NCI-H2107 treated with DMSO at 0.1 percent for 48 hours (cell line): ENCODE results near the gene PIAS2.
"Not testable (repeated sequence)": the region's sequence is repeated elsewhere in the genome, so short reads cannot be mapped to it uniquely, and the experiment has no call there.

Experiments used
- DNase-seq: peaks from one replicate; lab custom pipeline; 2025; ENCODE audit not compliant: unreplicated experiment; lab: John Stamatoyannopoulos, UW

Gene PIAS2

GRCh38 chr18:46910856-46911255 is 6.5 kb downstream of the PIAS2 start:
- no peak for DNase-seq

DNA sequence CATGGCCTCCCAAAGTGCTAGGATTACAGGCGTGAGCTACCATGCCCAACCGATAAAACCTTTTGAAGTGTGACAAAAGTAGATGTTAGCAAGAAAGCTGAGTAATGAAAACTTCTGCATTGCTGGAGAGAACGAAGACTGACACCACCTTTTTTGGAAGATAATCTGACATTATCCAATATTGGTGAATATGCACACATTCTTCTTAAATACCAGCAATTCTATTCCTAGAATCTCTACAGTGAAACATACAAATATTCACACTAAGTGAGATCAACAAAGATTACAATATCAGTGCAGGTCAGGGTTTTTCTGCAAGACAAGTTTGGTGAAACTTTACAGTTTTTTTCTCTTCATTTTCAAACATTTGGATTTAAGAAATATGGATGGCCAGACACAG is 7.8 kb downstream of the PIAS2 start:
- no peak for DNase-seq

GRCh38 chr18:46903406-46903805 is 13.9 kb downstream of the PIAS2 start:
- DNase-seq: no peak

DNA sequence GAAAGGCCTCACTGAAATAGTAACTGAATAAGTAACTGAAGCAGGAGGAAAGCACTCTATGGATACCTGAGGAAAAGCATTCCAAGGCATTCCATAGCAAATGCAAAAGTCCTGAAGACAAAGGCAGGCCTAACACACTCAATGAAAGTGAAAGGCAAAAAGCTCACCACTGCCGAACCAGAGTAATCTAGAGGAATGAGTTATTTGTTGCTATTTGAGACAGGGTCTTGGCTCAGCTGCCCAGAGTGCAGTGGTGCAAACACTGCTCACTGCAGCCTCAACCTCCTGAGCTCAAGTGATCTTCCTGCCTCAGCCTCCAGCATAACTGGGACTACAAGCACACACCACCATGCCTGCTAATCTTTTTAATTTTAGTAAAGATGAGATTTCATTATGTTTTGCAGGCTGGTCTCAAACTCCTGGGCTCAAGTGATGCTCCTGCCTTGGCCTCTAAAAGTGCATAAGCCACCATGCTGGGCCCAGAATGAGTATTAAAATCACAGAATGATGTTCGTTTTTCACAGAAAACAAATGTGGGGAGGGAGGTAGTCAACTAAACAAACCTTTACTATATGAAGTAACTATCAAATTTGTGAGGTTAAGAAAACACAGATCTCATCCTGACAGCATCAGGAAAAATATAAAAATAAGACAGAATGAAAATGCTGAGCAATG is 17.9 kb downstream of the PIAS2 start:
- no peak for DNase-seq

DNA sequence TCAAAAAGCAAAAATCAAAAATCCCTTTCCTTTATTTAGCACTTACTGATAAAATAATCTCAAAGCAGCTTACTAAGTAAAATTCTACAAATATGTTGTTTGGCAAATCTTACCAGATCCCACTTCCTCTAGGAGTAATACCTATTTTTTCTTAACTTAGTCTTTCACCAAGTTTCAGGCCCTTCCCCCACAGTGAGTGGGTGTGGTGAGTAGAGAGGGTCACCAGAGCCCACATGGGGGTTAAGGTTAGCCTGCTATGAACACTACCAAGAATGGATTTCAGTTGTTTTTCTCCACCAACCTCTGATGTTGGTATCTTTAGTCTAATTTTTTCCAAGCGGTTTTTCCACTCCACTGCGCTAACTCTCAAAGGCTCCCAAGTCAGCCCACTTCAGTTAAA is 23.2 kb downstream of the PIAS2 start:
- DNase-seq: no peak

- DNase-seq: no peak
Observed at GRCh38 chr18:46893360-46893759, 23.9 kb downstream of the PIAS2 start.

GRCh38 chr18:46892842-46893241 is 24.5 kb downstream of the PIAS2 start:
- no peak for DNase-seq

GRCh38 chr18:46891742-46892214 is 25.5 kb downstream of the PIAS2 start:
- no peak for DNase-seq

DNA sequence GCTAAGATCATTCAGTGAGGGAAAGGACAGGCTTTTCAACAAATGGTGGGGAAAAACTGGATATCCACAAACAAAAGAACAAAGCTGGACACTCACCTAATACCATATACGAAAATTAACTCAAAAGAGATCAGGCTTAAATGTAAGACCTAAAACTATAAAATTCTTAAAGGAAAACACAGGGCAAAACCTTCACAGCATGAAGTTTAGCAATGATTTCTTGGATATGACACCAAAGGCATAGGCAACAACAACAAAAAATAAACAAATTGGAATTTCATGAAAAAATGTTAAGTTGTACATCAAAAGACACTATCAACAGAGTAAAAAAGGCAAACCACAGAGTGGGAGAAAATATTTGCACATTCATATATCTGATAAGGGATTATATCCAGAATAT is 28.3 kb downstream of the PIAS2 start:
- DNase-seq: no peak

- no peak for DNase-seq
Observed at GRCh38 chr18:46886893-46887292, 30.4 kb downstream of the PIAS2 start.

GRCh38 chr18:46883180-46883579 is 34.1 kb downstream of the PIAS2 start:
- no peak for DNase-seq

DNA sequence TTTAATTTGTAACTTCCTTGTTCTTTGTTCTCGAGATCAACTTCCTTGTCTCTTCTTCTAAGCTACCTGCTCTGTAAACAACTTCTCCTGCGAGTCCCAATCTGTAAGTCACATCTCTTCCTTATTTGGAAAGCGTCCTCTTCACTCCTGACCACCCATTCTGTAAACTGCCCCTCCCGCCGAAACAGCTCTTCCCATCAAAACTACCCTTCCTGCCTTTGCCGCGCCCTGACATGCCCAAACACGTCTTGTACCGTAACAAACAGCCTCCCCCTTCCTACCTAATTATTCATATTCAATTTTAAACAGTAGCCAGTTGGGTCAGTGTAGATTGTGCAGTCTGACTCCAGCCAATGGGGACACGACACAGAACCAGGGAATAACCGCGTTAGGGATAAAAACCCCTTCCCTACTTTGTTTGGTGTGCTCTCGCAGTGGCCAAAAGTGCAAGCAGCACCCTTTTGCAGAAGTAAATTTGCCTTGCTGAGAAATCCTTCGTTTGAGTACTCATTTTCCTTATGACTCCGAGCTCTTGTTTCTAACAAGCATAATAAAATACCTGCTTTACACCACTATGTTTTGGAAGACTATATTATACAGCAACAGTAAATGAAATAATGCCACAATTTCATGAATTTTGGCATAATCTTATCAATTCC is 39.8 kb downstream of the PIAS2 start:
- no peak for DNase-seq

DNA sequence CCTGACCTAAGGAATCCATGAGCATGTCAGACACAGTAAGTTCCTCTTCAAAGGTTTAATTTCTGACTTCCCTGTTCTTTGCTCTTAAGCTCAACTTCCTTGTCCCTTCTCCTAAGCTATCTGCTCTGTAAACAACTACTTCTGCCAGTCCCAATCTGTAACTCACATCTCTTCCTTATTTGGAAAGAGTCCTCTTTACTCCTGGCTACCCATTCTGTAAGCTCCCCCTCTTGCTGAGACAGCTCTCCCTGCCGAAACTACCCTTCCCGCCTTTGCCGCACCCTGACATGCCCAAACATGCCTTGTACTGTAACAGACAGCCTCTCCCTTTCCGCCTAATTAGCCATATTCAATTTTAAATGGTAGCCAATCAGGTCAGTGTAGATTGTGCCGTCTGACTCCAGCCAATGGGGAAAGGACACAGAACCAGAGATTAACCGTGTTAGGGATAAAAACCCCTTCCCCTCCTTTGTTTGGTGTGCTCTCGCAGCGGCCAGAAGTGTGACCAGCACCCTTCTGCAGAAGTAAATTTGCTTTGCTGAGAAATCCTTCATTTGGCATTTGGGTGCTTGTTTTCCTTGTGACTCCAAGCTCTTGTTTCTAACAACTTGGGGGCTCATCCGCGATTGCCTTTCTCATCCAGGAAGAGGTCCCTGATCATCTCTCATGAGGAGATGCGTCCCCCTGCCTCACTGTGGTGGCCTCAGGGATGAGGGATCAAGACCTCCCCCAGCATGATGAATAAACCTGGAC is 49.0 kb downstream of the PIAS2 start:
- no peak for DNase-seq

GRCh38 chr18:46867367-46868143 is 49.8 kb downstream of the PIAS2 start:
- DNase-seq: no peak

- DNase-seq: no peak
Observed at GRCh38 chr18:46866523-46866922, 50.8 kb downstream of the PIAS2 start.

DNA sequence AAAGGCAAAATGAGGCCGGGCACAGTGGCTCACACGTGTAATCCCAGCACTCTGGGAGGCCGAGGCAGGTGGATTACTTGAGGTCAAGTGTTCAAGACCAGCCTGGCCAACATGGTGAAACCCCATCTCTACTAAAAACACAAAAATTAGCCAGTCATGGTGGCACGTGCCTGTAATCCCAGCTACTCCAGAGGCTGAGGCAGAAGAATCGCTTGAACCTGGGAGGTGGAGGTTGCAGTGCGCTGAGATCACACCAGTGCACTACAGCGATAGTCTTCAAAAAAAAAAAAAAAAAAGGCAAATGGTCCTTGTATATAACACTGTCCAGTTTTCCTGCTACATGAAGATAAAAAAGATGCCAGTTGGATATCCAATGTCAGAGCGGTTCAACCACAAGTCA is 52.1 kb downstream of the PIAS2 start:
- DNase-seq: not testable (repeated sequence)

GRCh38 chr18:46859855-46860254 is 57.5 kb downstream of the PIAS2 start:
- no peak for DNase-seq

- no peak for DNase-seq
Observed at GRCh38 chr18:46858290-46858689, 59.0 kb downstream of the PIAS2 start.

- peak; percentile 54 for DNase-seq
Observed at GRCh38 chr18:46856973-46857372, 60.3 kb downstream of the PIAS2 start.

DNA sequence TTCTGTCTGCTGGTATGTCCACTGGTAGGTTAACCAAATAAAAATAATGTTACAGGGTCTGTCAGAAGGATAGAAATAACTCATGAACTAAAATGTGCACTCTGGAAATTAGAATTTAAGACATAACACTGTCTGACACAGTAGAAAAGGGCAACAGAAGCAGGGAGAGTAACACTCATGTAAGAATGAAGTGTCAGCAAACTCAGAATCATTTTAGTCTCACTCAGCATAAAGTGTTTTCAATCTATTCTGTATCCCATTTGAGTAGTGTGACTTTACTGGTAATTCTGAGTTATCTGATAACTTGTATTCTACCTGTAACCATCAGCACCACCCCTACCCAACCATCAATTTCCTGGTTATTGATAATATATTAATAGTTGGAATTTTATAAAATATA is 68.3 kb downstream of the PIAS2 start:
- DNase-seq: no peak

DNA sequence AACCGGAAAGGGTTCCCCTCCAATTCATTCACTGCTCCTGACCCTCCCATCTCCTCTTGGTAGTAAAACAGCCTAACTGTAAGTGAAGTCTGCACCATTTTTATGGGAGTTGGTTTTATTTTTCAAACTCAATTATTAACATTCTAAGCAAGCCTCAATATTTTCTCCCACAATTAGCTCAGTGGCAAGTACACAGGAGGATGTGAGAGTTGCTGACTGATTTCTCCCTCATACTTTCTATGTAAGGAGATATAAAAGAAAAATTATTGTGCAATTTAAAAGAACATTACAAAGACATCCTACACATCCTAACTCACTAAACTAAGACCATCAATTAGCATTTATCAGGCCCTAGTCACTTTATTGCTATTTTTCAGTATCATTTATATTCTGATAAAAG is 73.9 kb downstream of the PIAS2 start:
- no peak for DNase-seq
